PFSK-1 (cell line): Measurements from ENCODE around the gene CTRL.

Experiments used
- FOXP2 ChIP-seq: optimal IDR thresholded peaks from 2 replicates; pipeline ENCODE3; 2011; ENCODE audit warnings: borderline replicate concordance, control low read depth, inconsistent platforms; ENCODE audit not compliant: insufficient read depth; ENCODE audit errors: extremely low read length, extremely low read depth
- POLR2AphosphoS5 ChIP-seq: IDR thresholded peaks from 2 replicates; pipeline ENCODE4 v1.6.1; 2012; ENCODE audit warnings: low read depth, mild to moderate bottlenecking, control low read depth, low read length, moderate library complexity
- SIN3A ChIP-seq: IDR thresholded peaks from 2 replicates; pipeline ENCODE4 v1.6.1; 2012; ENCODE audit warnings: mild to moderate bottlenecking, low read length, moderate library complexity, borderline replicate concordance; ENCODE audit not compliant: insufficient read depth
- TAF1 ChIP-seq: IDR thresholded peaks from 2 replicates; pipeline ENCODE4 v1.6.1; 2012; ENCODE audit warnings: low read length, control low read depth, borderline replicate concordance; ENCODE audit not compliant: insufficient read depth
- TF ChIP-seq, protein P1 (sequence below), 2 experiments: IDR thresholded peaks; 2 replicates each; pipeline versions ENCODE4 v1.6.1 to v1.8.0; 2011 to 2012; ENCODE audit warnings: low read depth in 2 of 2, low read length in 2 of 2, control low read depth in 1 of 2, inconsistent platforms in 1 of 2, mild to moderate bottlenecking in 1 of 2, moderate library complexity in 1 of 2; ENCODE audit not compliant: insufficient read depth in 1 of 2

- TF ChIP-seq POLR2AphosphoS5 (no peak), TAF1 (no peak), SIN3A (no peak), FOXP2 (no peak)
- TF ChIP-seq, protein P1, sequence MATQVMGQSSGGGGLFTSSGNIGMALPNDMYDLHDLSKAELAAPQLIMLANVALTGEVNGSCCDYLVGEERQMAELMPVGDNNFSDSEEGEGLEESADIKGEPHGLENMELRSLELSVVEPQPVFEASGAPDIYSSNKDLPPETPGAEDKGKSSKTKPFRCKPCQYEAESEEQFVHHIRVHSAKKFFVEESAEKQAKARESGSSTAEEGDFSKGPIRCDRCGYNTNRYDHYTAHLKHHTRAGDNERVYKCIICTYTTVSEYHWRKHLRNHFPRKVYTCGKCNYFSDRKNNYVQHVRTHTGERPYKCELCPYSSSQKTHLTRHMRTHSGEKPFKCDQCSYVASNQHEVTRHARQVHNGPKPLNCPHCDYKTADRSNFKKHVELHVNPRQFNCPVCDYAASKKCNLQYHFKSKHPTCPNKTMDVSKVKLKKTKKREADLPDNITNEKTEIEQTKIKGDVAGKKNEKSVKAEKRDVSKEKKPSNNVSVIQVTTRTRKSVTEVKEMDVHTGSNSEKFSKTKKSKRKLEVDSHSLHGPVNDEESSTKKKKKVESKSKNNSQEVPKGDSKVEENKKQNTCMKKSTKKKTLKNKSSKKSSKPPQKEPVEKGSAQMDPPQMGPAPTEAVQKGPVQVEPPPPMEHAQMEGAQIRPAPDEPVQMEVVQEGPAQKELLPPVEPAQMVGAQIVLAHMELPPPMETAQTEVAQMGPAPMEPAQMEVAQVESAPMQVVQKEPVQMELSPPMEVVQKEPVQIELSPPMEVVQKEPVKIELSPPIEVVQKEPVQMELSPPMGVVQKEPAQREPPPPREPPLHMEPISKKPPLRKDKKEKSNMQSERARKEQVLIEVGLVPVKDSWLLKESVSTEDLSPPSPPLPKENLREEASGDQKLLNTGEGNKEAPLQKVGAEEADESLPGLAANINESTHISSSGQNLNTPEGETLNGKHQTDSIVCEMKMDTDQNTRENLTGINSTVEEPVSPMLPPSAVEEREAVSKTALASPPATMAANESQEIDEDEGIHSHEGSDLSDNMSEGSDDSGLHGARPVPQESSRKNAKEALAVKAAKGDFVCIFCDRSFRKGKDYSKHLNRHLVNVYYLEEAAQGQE (IDR thresholded peaks at IDR 0.05; ENCODE audit: insufficient read depth in 1 of 2, low read depth in 2 of 2, low read length in 2 of 2): no peak
Measured at GRCh38 chr16:67949645-67950044, 18.0 kb upstream of the CTRL start.
